Activated CD8-positive, alpha-beta T cell treated with anti-CD3 and anti-CD28 coated beads for 36 hours (primary cell): ENCODE measurements around the gene SCFD2. TPM values are rescaled to one million over a fixed set of nuclear protein-coding genes. Genes with fewer than 3 reads are reported as not detected.

ENCODE experiments used
- ATAC-seq: fragments of 200-7000 bp; cut with Tn5 transposase; one replicate; pipeline ENCODE4 v1.10.0; 2021; ENCODE audit warnings: mild to moderate bottlenecking, moderate library complexity
- CTCF ChIA-PET: fragments of 350-600 bp; sonication (Branson Sonifier 250); formaldehyde crosslinking; loops from one replicate; lab custom pipeline; 2021; ENCODE audit warnings: antibody characterized with exemption; lab: Charles Lee
- POLR2A ChIA-PET: fragments of 350-600 bp; sonication (Branson Sonifier 250); formaldehyde crosslinking; loops from one replicate; lab custom pipeline; 2021; ENCODE audit warnings: antibody characterized with exemption; lab: Charles Lee
- DNase-seq: peaks from one replicate; pipeline ENCODE4 v3.0.0-alpha.2; 2020
- H3K27ac Mint-ChIP-seq: one replicate; pipeline ENCODE4 v1.8.0; 2021; ENCODE audit warnings: mild to moderate bottlenecking, mixed read lengths
- H3K27me3 Mint-ChIP-seq: one replicate; pipeline ENCODE4 v1.8.0; 2021; ENCODE audit warnings: mixed read lengths
- H3K36me3 Mint-ChIP-seq: one replicate; pipeline ENCODE4 v1.8.0; 2021; ENCODE audit warnings: low read depth, mixed read lengths
- H3K4me1 Mint-ChIP-seq: one replicate; pipeline ENCODE4 v1.8.0; 2021; ENCODE audit warnings: low read depth, mixed read lengths
- H3K4me3 Mint-ChIP-seq: one replicate; pipeline ENCODE4 v1.8.0; 2021; ENCODE audit warnings: mild to moderate bottlenecking, moderate library complexity, mixed read lengths
- H3K9me3 Mint-ChIP-seq: one replicate; pipeline ENCODE4 v1.8.0; 2021; ENCODE audit warnings: mixed read lengths
- intact Hi-C: fragments of 100-400 bp; cut with micrococcal nuclease; formaldehyde crosslinking; loops from one replicate; pipeline ENCODE4 v1.10.0; 2022
- total RNA-seq, 2 experiments: library from RNA; stranded (reverse); gene quantifications; one replicate each; pipeline ENCODE4 v1.2.3, GENCODE V29; 2021
- TF ChIP-seq, protein P1 (sequence below): fragments of 200-600 bp; IDR thresholded peaks from one replicate; pipeline ENCODE4 v1.8.0; 2022; ENCODE audit warnings: antibody characterized with exemption, mild to moderate bottlenecking

The SCFD2 gene
- total RNA-seq, 2 experiments from 2014 or later = 21.4 to 22.1 TPM

- Mint-ChIP-seq H3K27ac (no peak overlapping the region), H3K9me3 (no peaks in the 10 kb centered on the region), H3K4me3 (no peak overlapping the region), H3K27me3 (no peaks in the 10 kb centered on the region), H3K36me3 (peaks cover 16% of the 10 kb centered on the region), H3K4me1 (no peaks in the 10 kb centered on the region)
- POLR2A ChIA-PET = no interaction called here
- no peak for ATAC-seq
- intact Hi-C loops = no loop called here
- TF ChIP-seq, protein P1, sequence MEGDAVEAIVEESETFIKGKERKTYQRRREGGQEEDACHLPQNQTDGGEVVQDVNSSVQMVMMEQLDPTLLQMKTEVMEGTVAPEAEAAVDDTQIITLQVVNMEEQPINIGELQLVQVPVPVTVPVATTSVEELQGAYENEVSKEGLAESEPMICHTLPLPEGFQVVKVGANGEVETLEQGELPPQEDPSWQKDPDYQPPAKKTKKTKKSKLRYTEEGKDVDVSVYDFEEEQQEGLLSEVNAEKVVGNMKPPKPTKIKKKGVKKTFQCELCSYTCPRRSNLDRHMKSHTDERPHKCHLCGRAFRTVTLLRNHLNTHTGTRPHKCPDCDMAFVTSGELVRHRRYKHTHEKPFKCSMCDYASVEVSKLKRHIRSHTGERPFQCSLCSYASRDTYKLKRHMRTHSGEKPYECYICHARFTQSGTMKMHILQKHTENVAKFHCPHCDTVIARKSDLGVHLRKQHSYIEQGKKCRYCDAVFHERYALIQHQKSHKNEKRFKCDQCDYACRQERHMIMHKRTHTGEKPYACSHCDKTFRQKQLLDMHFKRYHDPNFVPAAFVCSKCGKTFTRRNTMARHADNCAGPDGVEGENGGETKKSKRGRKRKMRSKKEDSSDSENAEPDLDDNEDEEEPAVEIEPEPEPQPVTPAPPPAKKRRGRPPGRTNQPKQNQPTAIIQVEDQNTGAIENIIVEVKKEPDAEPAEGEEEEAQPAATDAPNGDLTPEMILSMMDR = no peak
- no peak for DNase-seq
- CTCF ChIA-PET = no interaction called here
Measured at GRCh38 chr4:53234111-53234510, 131.8 kb downstream of the SCFD2 start.

DNA sequence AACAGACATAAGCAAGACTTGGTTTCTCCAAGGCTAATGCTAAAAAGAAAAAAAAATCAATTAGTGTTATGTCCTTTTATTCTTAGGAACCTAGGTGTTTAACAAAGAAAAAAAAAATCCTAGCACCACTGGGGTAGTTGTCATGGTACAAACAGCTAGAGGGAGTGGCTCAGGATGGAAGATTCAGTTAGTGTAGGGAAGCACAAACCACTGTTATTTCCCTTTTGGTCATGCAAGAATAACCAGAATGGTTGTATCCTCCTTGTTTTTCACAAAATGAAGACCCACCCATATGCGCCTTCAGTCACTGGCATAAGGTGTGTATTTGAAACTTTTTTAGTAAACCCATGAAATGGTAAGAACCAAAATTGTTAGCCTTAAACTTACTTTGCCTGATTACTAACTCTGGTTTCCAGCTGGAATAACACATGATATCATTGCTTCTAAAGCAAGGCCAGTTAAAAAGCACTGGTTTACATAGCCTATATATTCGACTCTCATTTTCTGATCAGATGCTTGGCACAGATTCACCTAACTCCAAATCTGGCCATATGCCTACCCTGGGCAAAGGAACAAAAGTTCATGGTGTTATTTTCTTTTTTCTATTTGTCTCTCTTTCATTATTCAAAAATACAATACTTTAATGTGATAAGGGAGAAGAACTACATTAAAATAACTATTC is 132.6 kb downstream of the SCFD2 start:
- intact Hi-C loops = no loop called here
- Mint-ChIP-seq H3K9me3 (no peaks in the 10 kb centered on the region), H3K27me3 (no peaks in the 10 kb centered on the region), H3K36me3 (peaks cover 16% of the 10 kb centered on the region), H3K4me1 (no peaks in the 10 kb centered on the region), H3K4me3 (no peak overlapping the region), H3K27ac (no peak overlapping the region)
- ChIA-PET CTCF (no interaction called here), POLR2A (no interaction called here)
- ATAC-seq (no peak), DNase-seq (no peak)
- TF ChIP-seq, protein P1 = no peak

GRCh38 chr4:53232371-53232770 is 133.5 kb downstream of the SCFD2 start:
- POLR2A ChIA-PET = no interaction called here
- Mint-ChIP-seq H3K4me3 (no peak overlapping the region), H3K27me3 (no peaks in the 10 kb centered on the region), H3K36me3 (peaks cover 20% of the 10 kb centered on the region), H3K27ac (no peak overlapping the region), H3K9me3 (no peaks in the 10 kb centered on the region), H3K4me1 (no peaks in the 10 kb centered on the region)
- DNase-seq (no peak), ATAC-seq (no peak)
- intact Hi-C loops = no loop called here
- CTCF ChIA-PET = no interaction called here
- TF ChIP-seq, protein P1 = no peak

- DNase-seq (no peak), ATAC-seq (no peak)
- intact Hi-C loops = no loop called here
- Mint-ChIP-seq H3K4me3 (no peak overlapping the region), H3K9me3 (no peaks in the 10 kb centered on the region), H3K27ac (no peak overlapping the region), H3K36me3 (peaks cover 14% of the 10 kb centered on the region), H3K27me3 (no peaks in the 10 kb centered on the region), H3K4me1 (no peaks in the 10 kb centered on the region)
- POLR2A ChIA-PET = no interaction called here
- TF ChIP-seq, protein P1 = no peak
- CTCF ChIA-PET = no interaction called here
Measured at GRCh38 chr4:53228036-53228435, 137.8 kb downstream of the SCFD2 start.

DNA sequence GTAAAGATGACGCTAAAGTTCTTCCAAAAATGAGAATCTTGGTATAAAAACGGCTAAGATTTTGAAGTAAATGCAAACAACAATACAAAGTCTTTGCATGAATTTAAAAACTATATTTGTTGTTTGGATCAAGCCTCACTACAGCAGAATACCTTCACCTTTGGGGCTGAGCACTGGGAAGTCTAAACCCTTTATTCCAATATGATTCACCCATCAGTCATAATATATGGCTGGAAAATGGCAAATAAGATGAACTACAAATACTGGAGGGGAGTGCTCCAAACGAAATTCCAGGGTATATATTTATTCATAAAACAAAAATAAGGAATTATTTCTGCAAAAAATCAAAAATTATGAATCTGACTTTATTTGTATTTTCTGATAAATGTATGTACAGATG is 138.4 kb downstream of the SCFD2 start:
- CTCF ChIA-PET = no interaction called here
- ATAC-seq = no peak

More for the DNA sequence above, 138.4 kb downstream of the SCFD2 start:
- H3K27me3 Mint-ChIP-seq = no peaks in the 10 kb centered on the region
- no peaks in the 10 kb centered on the region for H3K4me1 Mint-ChIP-seq
- no peak for DNase-seq
- no peak overlapping the region for H3K4me3 Mint-ChIP-seq
- TF ChIP-seq, protein P1 = no peak
- peaks cover 10% of the 10 kb centered on the region for H3K36me3 Mint-ChIP-seq
- no peaks in the 10 kb centered on the region for H3K9me3 Mint-ChIP-seq
- intact Hi-C loops = no loop called here
- POLR2A ChIA-PET = no interaction called here
- H3K27ac Mint-ChIP-seq = no peak overlapping the region
